NCI-H1092 (cell line): ENCODE results near the gene ZDBF2.
"Not testable (repeated sequence)": the region's sequence is repeated elsewhere in the genome, so short reads cannot be mapped to it uniquely, and the experiment has no call there.

Source experiments
- DNase-seq: peaks from one replicate; lab custom pipeline; 2025; lab: John Stamatoyannopoulos, UW

The ZDBF2 gene

GRCh38 chr2:206323486-206323885, 49.0 kb downstream of the ZDBF2 start:
- DNase-seq = no peak

GRCh38 chr2:206324869-206325268, 50.4 kb downstream of the ZDBF2 start:
- no peak for DNase-seq

DNA sequence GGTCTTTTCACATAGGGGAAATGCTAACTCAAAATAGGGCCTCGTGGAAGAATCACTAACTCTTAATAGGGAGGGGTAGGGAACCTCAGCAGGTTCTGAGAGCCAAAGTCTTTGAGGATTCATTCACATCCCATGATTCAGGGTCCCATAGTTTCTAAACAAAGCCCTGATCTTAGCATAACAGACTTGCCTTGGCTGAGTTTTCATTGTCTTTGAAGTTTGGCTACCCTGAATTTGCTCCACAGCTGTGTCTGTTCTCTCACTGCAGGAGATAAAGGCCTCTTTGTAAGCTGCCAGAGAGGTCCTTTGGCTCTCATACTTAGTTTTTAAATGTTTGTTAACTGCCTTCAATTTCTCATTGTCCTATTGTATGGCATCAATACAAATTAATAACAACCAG, 54.5 kb downstream of the ZDBF2 start:
- DNase-seq = no peak

GRCh38 chr2:206336861-206337260, 62.4 kb downstream of the ZDBF2 start:
- no peak for DNase-seq

DNA sequence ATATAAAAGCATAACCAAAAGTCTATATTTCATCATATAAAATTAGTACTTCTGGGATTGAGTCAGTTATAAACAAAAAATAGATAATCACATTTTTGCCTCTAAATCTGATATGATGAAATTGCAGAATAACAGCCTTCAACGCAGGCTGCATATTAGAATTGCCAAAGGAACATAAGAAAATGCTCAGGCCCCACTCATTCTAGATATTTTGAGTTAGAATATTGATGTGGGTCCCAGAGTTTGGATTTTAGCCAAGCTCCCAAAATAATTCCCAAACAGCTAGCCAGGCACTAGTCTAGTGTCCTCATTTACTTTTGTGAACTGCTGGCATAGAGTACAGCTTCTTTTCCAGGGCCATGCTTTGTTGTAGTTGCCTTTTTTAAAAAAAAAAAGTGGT, 63.5 kb downstream of the ZDBF2 start:
- no peak for DNase-seq

- DNase-seq = no peak
Measured at GRCh38 chr2:206341396-206341795, 66.9 kb downstream of the ZDBF2 start.

DNA sequence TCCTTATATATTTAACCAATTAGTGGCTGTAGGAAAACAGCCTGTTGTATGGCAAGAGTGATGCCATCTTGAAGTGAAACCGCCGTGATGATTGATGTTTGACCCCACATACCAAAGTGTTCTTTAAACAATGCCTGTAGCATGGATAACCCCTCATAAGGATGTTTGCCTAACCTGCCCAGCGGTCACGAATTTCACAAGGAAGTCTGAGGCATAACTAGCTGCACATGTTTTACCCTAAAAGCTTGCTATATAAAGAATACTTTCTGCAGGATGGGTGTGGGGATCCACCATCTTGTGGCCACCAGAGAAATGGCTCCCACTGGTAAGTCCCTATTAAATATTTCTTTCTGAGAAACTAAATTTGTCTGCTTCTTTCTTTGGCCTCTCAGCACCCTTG, 68.7 kb downstream of the ZDBF2 start:
- no peak for DNase-seq

- no peak for DNase-seq
Measured at GRCh38 chr2:206343816-206344215, 69.4 kb downstream of the ZDBF2 start.

GRCh38 chr2:206345606-206346005, 71.1 kb downstream of the ZDBF2 start:
- DNase-seq = no peak

GRCh38 chr2:206349375-206349774, 74.9 kb downstream of the ZDBF2 start:
- no peak for DNase-seq

DNA sequence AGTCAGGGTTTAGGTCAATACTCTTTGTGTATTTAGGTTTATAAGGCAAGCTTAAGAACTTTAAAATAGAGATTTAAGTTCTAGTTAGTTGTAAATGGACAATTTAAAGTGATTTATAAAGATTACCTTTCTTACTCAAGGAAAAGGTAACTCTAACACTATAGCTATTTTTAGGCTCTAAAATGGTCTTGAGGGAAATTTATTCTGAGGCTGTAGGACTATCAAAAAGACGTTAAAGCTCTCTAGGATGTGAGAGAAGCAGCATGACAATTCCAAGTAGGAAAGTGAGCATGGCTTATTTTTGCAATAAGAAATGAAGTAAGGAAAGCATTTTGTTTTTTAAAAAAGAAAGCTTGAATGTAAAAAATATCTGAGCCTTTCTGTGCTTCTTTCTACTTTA, 78.1 kb downstream of the ZDBF2 start:
- DNase-seq = no peak

DNA sequence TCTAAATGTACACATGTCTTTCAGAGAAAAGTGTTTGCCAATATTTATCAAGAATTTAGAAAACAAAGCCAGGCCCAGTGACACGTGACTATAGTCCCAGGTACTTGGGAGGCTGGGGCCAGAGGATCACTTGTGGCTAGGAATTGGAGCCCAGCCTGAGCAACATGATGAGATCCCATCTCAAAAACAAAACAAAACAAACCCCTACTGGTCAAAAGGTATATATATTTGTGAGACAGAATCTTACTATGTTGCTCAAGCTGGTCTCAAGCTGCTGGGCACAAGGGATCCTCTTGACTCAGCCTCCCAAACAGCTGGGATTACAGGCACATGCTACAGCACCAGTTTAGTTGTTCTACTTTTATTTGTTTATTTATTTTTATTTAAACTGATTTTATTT, 79.2 kb downstream of the ZDBF2 start:
- no peak for DNase-seq

DNA sequence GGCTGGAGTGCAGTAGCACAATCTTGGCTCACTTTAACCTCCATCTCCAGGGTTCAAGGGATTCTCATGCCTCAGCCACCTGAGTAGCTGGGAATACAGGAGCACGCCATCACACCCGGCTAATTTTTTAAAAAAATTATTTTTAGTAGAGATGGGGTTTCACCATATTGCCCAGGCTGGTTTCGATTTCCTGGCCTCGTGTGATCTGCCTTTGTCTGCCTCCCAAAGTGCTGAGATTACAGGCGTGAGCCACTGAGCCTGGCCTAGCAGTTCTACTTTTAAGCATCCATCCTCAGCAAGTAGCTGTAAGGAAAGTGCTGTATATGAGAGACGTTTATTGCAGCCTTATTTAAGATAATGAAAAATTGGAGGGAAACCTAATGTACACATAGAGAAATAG, 79.7 kb downstream of the ZDBF2 start:
- DNase-seq = no peak

GRCh38 chr2:206356840-206357239, 82.4 kb downstream of the ZDBF2 start:
- DNase-seq = not testable (repeated sequence)

DNA sequence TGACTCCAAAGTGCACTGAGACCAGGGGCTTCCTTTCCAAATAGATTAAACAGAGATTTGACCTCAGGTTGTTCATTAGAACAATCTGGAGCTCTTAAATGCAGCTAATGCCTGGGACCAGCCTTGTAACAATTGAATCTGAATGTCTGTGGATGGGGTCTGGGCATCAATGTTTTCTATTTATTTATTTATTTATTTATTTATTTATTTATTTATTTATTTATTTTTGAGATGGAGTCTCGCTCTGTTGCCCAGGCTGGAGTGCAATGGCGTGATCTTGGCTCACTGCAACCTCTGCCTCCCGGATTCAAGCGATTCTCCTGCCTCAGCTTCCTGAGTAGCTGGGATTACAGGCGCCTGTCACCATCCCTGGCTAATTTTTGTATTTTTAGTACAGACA, 86.4 kb downstream of the ZDBF2 start:
- DNase-seq = not testable (repeated sequence)

DNA sequence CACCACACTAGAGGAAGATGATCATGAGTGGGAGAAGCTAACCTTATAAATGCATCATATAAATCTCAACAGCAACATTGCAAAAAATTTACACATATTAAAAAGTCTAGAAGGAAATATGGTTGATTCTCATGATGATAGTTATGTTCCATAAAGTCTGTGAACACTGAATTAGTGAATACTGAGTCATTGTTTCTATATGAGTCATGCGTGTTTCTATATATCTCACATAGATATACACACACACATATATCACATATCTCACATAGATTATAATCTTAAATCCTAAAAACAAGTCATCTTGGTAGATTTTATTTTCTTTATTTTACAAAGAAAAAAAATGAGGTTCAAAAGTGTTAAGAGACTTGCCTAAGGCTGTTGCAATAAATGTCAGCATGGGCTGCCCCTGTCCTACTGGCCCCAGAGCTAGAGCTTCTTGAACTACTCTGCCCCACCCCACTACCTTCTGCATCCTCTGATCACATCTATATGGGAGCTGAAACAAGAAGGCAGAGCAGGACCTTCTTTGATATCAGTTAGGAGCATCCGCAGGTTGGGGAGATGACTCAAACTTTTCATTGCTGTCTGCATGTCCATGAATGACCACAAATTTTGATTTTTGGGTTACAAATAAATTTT, 87.1 kb downstream of the ZDBF2 start:
- DNase-seq = no peak
